ENCODE results near the gene RASA1.
"Not testable (repeated sequence)": the region's sequence is repeated elsewhere in the genome, so short reads cannot be mapped to it uniquely, and the experiment has no call there.

Gene RASA1

DNA sequence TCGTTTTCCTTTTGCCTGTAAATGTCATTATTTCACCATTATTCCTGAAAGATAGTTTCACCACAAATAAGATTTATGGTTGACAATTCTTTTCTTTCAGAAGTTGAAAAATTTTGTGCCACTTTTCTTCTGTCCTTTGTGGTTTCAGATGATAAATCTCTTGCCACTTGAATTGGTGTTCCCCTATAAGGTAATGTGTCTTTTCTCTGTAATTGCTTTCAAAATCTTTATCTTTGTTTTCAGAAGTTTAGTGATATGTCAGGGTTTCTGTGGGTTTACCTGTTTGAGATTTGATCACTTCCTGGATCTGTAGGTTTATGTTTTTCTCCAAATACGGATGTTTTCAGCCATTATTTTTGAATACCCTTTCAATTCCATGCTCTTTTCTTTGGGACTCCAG, 14.6 kb downstream of the RASA1 start:
- no peak for DNase-seq (ENCODE audit: low spot score)

- DNase-seq (ENCODE audit: low spot score), result not testable (repeated sequence)
Measured at GRCh38 chr5:87287266-87287665, 19.6 kb downstream of the RASA1 start.

DNA sequence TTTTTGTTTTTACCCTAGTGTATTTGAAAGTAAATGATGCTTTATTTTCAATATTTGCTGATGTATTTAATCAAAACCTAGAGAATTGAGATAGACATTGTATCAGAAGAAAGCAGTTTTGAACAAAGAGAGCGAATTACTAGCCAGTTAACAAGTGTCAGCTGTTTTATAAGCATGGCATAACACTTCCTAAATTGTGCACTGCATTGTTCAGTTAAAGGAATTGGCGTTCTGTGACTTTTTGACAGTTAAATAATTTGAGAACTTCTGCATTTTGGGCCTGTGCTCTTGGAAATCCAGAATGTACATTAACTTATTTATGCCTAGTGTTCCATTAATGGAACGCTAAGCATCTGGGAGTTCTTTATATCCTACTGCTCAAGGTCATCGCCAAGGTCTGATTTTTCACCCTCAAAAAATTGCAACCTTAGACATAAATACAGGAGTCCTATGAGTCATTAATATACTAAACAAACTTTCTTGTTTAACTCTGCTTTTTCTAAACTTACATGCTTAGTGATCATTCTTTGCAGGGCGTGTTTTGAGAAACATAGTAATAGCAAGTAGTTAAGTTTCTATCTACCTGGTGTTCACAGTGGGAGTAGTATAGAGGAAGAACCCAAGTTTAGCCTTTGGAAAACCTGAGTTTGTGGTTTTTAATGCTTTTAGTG, 31.1 kb downstream of the RASA1 start:
- DNase-seq (ENCODE audit: low spot score), result no peak

DNA sequence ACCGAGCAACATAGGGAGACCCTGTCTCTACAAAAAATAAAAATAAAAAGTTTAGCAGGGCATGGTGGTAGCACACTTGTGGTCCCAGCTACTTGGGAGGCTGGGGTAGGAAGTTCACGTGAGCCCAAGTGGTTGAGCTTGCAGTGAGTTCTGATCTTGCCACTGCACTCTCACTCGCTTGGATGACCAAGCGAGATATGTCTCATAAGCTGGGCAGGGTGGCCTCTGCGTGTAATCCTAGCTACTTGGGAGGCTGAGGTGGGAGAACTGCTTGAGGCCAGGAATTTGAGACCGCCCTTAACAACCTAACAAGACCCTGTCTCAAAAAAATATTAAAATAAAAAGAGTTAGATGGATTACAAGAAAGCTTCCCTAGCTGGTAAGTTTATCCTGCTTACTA, 32.5 kb downstream of the RASA1 start:
- no peak for DNase-seq (ENCODE audit: low spot score)

DNA sequence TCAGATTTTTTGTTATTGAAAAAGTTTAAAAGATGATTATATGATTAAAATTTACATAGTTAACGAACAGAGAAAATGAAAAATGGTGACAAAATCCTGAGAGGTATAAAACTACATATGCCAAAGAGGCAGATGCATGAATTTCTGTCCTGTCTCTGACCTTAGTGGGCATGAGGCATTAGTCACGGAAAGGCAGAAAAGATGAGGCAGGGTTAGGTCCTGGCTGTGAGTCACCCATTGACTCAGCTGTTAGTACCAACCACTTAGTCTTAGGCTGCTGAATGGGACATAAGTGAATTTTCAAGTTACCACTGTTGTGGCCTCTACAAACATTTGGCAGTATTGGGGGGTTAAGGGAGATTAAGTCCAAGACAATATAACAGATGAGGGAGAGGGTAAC, 33.1 kb downstream of the RASA1 start:
- DNase-seq (ENCODE audit: low spot score), result no peak

DNA sequence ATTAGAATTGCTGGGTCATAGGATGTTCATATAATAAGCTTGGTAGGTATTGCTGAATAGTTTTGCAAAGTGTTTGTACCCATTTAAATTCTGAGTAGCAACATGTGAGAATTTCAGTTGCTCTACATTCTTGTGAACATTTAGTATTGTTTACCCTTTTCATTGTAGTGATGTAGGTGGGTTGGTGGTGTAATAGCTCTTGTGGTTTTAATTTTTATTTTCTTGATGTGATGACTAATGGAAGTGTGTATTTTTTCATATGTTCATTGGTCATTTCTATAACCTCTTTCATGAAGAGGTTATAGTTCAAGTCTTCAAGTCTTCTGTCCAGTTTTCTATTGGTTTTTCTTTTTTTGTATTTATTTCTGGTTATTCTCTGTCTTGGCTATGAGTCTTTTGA, 34.4 kb downstream of the RASA1 start:
- no peak for DNase-seq (ENCODE audit: low spot score)

DNA sequence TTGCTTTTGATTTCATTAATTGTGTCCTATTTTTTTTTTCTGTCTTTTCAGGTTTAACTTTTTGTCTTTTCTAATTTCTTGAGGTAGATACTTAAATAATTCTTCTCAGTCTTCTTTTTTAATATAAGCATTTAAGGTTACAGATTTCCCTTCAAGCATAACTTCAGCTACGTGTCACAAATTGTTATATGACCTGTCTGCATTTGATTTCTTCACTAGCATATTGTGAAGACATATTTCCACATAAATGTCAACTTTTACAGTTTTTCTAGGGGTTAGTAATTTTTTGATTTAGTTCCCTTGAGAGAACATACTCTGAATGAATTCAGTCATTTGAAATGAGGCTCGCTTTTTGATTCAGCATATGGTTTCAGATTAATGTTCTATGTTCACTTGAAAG, 35.6 kb downstream of the RASA1 start:
- no peak for DNase-seq (ENCODE audit: low spot score)

- not testable (repeated sequence) for DNase-seq (ENCODE audit: low spot score)
Measured at GRCh38 chr5:87306090-87306489, 38.4 kb downstream of the RASA1 start.

- DNase-seq (ENCODE audit: low spot score), result no peak
Measured at GRCh38 chr5:87307796-87308423, 40.2 kb downstream of the RASA1 start.

GRCh38 chr5:87311405-87312279, 44.0 kb downstream of the RASA1 start:
- DNase-seq (ENCODE audit: low spot score), result no peak

DNA sequence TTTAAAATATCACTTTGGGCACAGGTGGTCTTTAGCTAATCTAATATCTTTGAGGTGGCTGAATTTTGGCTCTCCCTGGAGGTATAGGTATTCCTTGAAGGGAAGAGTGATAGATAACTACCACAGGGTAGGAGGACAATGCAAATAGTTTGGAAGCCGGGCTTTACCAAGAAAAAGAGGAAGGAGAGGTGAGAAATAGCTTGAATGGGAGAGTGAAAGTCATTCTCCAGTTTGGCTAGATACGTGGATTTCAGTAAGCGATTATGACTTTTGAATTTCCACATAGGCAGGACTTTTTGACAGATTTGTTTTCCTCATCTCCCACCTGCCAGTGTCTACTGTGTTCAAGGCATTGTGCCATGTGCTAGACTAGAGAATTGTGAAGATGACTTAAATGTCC, 45.5 kb downstream of the RASA1 start:
- DNase-seq (ENCODE audit: low spot score), result no peak

GRCh38 chr5:87319469-87319868, 51.8 kb downstream of the RASA1 start:
- no peak for DNase-seq (ENCODE audit: low spot score)

DNA sequence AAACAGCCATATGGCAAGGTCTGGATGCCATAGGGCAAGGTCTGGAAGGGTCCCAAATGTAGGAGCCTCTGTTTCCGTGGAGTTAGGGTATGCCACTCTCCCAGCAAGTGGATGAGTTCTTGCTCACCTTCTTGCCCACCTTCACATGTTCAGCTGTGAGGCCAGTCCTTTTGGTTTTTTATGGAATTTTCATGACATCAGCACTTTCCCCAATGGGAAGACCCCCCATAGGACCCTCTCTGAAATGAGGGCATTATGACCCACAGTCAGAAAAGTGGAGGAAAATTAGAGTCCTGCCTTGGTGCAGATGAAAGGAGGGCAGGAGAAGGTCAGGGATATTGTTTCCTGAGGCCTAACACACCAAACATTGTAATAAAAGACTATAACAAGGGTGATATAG, 53.9 kb downstream of the RASA1 start:
- no peak for DNase-seq (ENCODE audit: low spot score)

DNA sequence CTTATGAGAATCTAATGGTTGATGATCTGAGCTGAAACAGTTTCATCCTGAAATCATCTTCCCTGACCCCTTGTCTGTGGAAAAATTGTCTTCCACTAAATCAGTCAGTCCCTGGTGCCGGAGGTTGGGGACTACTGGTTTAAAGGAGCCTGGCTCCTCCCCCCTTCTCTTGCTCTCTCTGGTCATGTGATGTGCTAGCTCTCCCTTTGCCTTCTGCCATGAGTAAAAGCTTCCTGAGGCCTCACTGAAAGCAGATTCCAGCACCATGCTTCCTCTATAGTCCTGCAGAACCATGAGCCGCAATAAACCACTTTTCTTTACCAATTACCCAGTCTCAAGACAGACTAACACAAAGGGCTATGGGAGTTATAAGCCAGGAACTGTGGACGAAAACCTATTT, 54.7 kb downstream of the RASA1 start:
- no peak for DNase-seq (ENCODE audit: low spot score)

DNA sequence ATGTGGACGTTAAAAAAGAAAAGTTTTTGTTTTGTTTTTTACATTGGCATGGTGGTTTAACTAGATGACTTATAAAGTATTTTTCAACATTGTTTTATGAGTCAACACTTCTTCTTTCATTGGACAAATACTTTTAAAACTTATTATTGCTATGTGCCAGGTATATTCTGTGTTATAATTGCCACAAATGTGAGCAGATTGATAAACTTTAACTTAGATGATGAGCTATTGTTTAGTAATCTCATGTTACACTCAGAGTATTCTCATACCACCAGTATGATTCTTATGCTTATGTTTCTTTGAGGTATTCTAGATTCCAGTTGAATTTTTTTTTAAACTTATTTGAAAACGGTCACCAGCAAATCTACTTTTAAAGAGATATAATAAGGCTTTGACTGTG, 60.3 kb downstream of the RASA1 start:
- no peak for DNase-seq (ENCODE audit: low spot score)

DNA sequence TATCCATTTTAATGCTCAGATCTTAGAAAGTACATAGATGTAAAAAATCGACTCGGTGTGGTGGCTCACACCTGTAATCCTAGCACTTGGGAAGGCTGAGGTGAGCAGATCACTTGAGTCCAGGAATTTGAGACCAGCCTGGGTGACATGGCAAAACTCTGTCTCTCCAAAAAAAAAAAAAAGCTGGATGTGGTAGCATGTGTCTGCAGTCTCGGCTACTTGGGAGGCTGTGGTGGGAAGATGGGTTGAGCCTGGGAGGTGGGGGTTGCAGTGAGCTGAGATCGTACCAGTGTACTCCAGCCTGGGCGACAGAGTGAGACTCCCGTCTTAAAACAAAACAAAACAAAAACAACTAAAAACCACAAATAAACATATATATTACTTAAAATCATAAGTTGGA, 61.4 kb downstream of the RASA1 start:
- DNase-seq (ENCODE audit: low spot score), result no peak

DNA sequence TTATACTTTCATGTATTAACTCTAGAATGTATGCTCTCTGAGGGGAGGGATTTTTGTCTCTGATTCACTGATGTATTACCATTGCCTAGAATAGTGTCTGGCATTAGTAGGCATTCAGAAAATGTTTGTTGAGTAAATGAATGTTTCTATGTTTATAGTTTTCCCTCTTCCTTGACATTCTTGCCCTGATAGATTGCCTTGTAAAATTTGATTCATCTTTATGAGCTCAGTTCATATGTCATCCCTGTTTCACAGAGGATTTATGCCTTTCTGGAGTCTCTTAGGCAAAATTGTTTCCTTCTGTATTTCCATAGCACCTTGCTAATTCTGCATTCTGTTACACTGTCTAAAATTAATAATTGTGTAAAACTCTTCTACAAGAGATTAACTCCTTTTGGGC, 72.3 kb downstream of the RASA1 start:
- DNase-seq (ENCODE audit: low spot score), result no peak

- DNase-seq (ENCODE audit: low spot score), result no peak
Measured at GRCh38 chr5:87340716-87341115, 73.0 kb downstream of the RASA1 start.

DNA sequence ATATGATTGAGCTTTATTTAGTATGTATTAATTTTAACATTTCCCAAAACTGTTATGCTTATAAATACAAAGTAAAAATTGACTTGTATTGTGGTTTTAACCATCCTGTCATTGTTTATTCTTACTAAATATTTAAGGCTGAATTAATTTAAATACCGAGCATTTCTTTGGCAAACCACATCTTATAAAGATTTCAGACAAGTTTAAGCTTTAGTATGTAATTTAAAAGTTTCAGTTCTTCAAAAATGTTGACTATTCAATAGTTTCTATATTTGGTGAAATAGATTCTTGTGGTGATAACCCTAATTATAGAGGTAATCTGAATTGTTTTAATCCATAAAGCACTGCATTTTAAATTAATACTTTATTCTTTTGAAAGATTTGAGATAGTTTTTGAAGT, 79.6 kb downstream of the RASA1 start:
- DNase-seq (ENCODE audit: low spot score), result no peak

DNA sequence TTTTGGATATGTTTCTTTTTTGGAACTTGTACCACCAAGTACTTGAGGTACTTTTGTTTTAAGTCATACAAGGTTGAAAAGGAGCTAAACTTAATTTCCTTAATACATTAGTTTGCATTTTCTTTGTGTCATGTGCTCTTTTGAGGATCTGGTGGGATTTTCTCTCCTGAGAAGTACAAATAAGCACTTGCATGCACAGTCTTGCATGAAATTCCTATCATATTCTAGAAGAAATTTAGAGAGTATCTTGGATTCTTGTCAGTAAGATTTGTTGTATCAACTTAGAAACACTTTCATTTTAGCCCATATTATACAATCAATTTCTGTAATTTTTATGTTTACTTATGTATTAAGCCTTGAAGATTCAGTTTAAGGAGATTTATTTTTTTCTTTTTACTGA, 80.2 kb downstream of the RASA1 start:
- no peak for DNase-seq (ENCODE audit: low spot score)

GRCh38 chr5:87354496-87354895, 86.8 kb downstream of the RASA1 start:
- DNase-seq (ENCODE audit: low spot score), result no peak

- no peak for DNase-seq (ENCODE audit: low spot score)
Measured at GRCh38 chr5:87359106-87359505, 91.4 kb downstream of the RASA1 start.

DNA sequence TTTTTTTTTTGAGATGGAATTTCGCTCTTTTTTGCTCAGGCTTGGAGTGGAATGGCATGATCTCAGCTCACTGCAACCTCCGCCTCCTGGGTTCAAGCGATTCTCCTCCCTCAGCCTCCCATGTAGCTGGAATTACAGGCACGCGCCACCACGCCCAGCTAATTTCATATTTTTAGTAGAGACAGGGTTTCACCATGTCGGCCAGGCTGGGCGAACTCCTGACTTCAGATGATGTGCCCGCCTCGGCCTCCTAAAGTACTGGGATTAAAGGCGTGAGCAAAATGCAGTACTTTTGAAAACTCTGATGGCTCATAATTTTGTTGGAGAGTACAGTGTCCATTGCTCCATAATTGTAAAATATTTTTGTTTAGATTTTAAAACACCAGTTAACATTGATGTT, 92.4 kb downstream of the RASA1 start:
- DNase-seq (ENCODE audit: low spot score), result no peak
